Esophagus muscularis mucosa (tissue), 3 donors: ENCODE measurements around the gene AGT.

Experiments
- CTCF ChIP-seq, 3 experiments: fragments of 200-600 bp in 2 of 3; fragments of 450-650 bp in 1 of 3; sonication (generic) in 2 of 3; IDR thresholded peaks; one replicate each; pipeline ENCODE4 v1.5.1; 2017 to 2019; ENCODE audit warnings: antibody characterized with exemption in 3 of 3, mild to moderate bottlenecking in 2 of 3, moderate library complexity in 1 of 3
- EP300 ChIP-seq: sonication (generic); formaldehyde crosslinking; IDR thresholded peaks from one replicate; pipeline ENCODE4 v1.6.1; 2017; ENCODE audit warnings: antibody characterized with exemption

GRCh38 chr1:230746617-230747016 is 32.7 kb upstream of the AGT start:
- TF ChIP-seq CTCF (IDR thresholded peaks at IDR 0.05) (no peak), EP300 (no peak)
